ENCODE results near the gene POLD2. TPM values are rescaled to one million over a fixed set of nuclear protein-coding genes. Genes with fewer than 3 reads are reported as not detected.

Gene POLD2
- total and polyA plus RNA-seq, 8 donors, result 68.3 to 116 (median 111) TPM

- no peaks in the 10 kb centered on the region for H3K9me3 ChIP-seq
Observed at GRCh38 chr7:44122529-44122928, 819 bp downstream of the POLD2 start.

DNA sequence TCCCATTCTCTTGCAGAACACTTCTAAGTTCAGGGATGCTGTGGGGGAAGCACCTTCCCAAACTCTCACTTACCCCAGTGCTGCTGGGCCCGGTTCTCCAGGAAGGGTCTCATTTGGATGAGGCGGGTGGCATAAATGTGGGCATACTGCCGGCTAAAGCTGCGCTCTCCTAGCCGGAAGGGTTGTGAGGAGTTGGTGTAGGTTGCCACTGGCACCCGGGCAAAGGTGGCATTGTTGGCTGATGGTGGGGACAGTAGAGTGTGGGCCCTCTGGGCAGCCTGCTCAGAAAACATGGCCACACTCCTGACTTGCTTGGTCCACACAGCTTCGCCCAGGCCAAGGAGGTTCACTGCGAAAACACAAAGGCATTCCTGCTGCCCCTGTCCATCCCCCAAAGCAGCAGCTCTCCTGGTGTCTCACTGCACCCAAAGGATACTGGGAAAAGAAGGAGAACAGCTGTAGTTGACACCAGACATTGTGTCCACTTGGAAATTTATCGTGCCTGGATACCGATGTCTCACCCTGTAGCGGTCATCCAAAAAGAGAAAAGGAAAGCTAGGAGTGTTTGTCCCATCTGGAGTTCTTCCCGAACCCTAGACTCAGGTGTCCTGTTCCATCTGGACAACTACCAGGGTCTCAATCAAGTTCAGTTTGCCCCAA is 1.5 kb downstream of the POLD2 start:
- Histone ChIP-seq H3K4me1 (peaks cover 9 to 32% of the 10 kb centered on the region in 2 donors), H3K27ac (no peak overlapping the region), H3K9me3 (no peaks in the 10 kb centered on the region), H3K4me3 (peak overlapping the region in 1 of 2 donors; percentile 87), H3K27me3 (no peaks in the 10 kb centered on the region), H3K36me3 (peaks cover 0 to 30% of the 10 kb centered on the region in 2 donors)
- intact Hi-C loops (cut with DNase I), result no loop called here
- no peak for DNase-seq
- no peak for ATAC-seq
- no peak for TF ChIP-seq CTCF (IDR thresholded peaks at IDR 0.05)

More at GRCh38 chr7:44122529-44122928, 819 bp downstream of the POLD2 start:
- H3K27ac ChIP-seq, result peak overlapping the region; percentile 66 to 82
- TF ChIP-seq CTCF (IDR thresholded peaks at IDR 0.05), result no peak
- H3K4me1 ChIP-seq, result peaks cover 9 to 32% of the 10 kb centered on the region in 2 donors
- H3K36me3 ChIP-seq, result peaks cover 0 to 23% of the 10 kb centered on the region in 2 donors
- H3K27me3 ChIP-seq, result no peaks in the 10 kb centered on the region
- intact Hi-C loops (cut with DNase I), result no loop called here
- H3K4me3 ChIP-seq, result peak overlapping the region; percentile 75 to 87
- DNase-seq (no peak), ATAC-seq (no peak)

DNA sequence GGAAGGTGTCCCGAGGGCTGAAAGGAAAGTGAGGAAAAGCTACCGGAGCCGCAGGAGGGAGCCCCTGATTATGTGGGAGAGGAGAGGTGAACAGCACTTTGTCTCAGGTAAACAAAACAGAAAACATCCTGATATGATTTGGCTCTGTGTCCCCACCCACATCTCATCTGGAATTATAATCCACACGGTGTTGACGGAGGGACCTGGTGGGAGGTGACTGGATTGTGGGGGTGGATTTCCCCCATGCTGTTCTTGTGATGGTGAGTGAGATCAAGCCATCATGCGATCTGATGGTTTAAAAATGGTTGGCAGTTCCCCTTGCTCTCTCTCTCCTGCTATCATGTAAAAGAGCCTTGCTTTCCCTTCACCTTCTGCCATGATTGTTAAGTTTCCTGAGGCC is 3.0 kb downstream of the POLD2 start:
- Histone ChIP-seq H3K4me3 (no peak overlapping the region), H3K27me3 (no peaks in the 10 kb centered on the region), H3K36me3 (peaks cover 0 to 45% of the 10 kb centered on the region in 2 donors), H3K9me3 (no peaks in the 10 kb centered on the region), H3K27ac (no peak overlapping the region), H3K4me1 (peaks cover 9 to 32% of the 10 kb centered on the region in 2 donors)
- intact Hi-C loops (cut with DNase I), result no loop called here
- DNase-seq (no peak), ATAC-seq (no peak)
- no peak for TF ChIP-seq CTCF (IDR thresholded peaks at IDR 0.05)

- H3K27me3 ChIP-seq, result no peaks in the 10 kb centered on the region
- no peak for TF ChIP-seq CTCF (IDR thresholded peaks at IDR 0.05)
- H3K4me3 ChIP-seq, result no peak overlapping the region
- DNase-seq (no peak), ATAC-seq (no peak)
- H3K27ac ChIP-seq, result no peak overlapping the region
- H3K4me1 ChIP-seq, result peaks cover 9 to 32% of the 10 kb centered on the region in 2 donors
- intact Hi-C loops (cut with DNase I), result no loop called here
- H3K36me3 ChIP-seq, result peaks cover 0 to 50% of the 10 kb centered on the region in 2 donors
- H3K9me3 ChIP-seq, result no peaks in the 10 kb centered on the region
Observed at GRCh38 chr7:44119829-44120380, 3.4 kb downstream of the POLD2 start.

GRCh38 chr7:44117801-44118429 is 5.4 kb downstream of the POLD2 start:
- ATAC-seq (no peak), DNase-seq (no peak)
- no peak for TF ChIP-seq CTCF (IDR thresholded peaks at IDR 0.05)
- intact Hi-C loops (cut with DNase I), result no loop called here
- peaks cover 9 to 19% of the 10 kb centered on the region in 2 donors for H3K4me1 ChIP-seq
- H3K9me3 ChIP-seq, result no peaks in the 10 kb centered on the region
- no peak overlapping the region for H3K4me3 ChIP-seq
- no peaks in the 10 kb centered on the region for H3K27me3 ChIP-seq
- H3K27ac ChIP-seq, result no peak overlapping the region
- H3K36me3 ChIP-seq, result peaks cover 0 to 67% of the 10 kb centered on the region in 2 donors

Data from left lung (tissue), 10 donors.